Left ventricle myocardium inferior (tissue), 1 donor: ENCODE data around the gene C9orf72. TPM values are rescaled to one million over a fixed set of nuclear protein-coding genes. Genes with fewer than 3 reads are reported as not detected.

Source experiments
- DNase-seq: peaks from one replicate; pipeline ENCODE4 v3.0.0-alpha.2; 2020
- H3K27ac ChIP-seq: fragments of 200-600 bp; replicated peaks from 2 replicates; pipeline ENCODE4 v1.8.0; 2021
- H3K27me3 ChIP-seq: fragments of 200-600 bp; 2 replicates; pipeline ENCODE4 v1.8.0; 2021; ENCODE audit warnings: low read depth
- H3K36me3 ChIP-seq: fragments of 200-600 bp; 2 replicates; pipeline ENCODE4 v1.8.0; 2021
- H3K4me1 ChIP-seq: fragments of 200-600 bp; 2 replicates; pipeline ENCODE4 v1.8.0; 2021
- H3K4me3 ChIP-seq: fragments of 200-600 bp; 2 replicates; pipeline ENCODE4 v1.8.0; 2021; ENCODE audit warnings: mild to moderate bottlenecking, moderate library complexity
- H3K9me3 ChIP-seq: fragments of 200-600 bp; replicated peaks from 2 replicates; pipeline ENCODE4 v1.8.0; 2021
- CTCF ChIP-seq: fragments of 200-600 bp; IDR thresholded peaks from 2 replicates; pipeline ENCODE4 v1.8.0; 2021; ENCODE audit warnings: antibody characterized with exemption, mild to moderate bottlenecking, borderline replicate concordance
- intact Hi-C: fragments of 100-400 bp; cut with micrococcal nuclease; formaldehyde crosslinking; loops from one replicate; pipeline ENCODE4 v1.11.0; 2022
- total RNA-seq: library from RNA; stranded (reverse); fragmentation: NEBNext Ultra II Directional; extraction: Animal tissue kit (Norgen Biotek cat#: 25700); gene quantifications from one replicate; pipeline ENCODE4 v1.2.1, GENCODE V29; 2021
- donor health status: DM: no; HTN: yes; CAD: no; lungs with severe emphysema.

Gene C9orf72
- total RNA-seq, 1 donor from 2014 or later = 15.6 TPM

DNA sequence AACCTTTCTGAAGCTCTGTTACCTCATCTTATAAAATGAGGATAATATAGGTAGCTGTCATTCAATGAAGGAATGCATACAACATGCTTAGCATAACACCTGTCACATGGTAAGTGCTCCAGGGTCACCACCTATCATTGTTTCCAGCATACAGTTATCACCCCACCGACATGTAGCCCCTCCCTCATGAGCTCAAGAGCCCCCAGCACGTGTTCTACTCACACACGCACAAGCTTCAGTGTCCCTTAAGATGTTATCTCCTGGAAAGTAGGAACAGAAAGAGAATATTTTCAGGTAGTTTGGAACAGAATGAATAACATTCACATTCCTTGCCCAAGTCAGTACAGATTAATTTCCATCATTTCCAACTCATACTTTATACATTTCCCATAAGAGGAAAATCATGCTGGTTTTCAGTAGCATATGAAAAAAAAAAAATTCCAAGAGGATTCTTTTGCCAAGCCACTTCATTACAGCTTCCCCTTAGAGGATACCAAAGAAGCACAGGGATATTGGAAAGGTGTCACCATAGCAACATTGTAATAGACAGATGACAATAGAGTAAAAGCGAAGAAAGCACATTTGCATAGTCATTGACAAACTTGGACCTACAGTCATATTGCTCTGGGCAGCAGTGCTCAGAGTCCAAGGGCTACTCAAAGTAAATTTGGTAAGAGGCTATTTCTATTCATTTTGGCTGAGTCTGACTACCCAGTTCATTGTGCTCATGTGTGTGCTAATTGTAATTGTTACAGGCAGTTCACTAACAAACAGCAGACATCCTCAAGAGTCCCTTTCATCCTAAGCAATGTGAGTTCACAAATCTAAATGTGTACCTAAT, 42.1 kb downstream of the C9orf72 start:
- H3K4me1 ChIP-seq = peaks cover 50% of the 10 kb centered on the region
- TF ChIP-seq CTCF = no peak
- no peaks in the 10 kb centered on the region for H3K27me3 ChIP-seq
- DNase-seq = no peak
- no peaks in the 10 kb centered on the region for H3K9me3 ChIP-seq
- H3K36me3 ChIP-seq = peaks cover 3% of the 10 kb centered on the region
- intact Hi-C loops = loop anchor here (5.0 to 10.0 kb wide), 2 partner anchors 116 to 199 kb away; no protein-coding TSS in a partner anchor
- no peak overlapping the region for H3K4me3 ChIP-seq
- no peak overlapping the region for H3K27ac ChIP-seq

GRCh38 chr9:27529316-27530278, 43.7 kb downstream of the C9orf72 start, which contains the start of gene MOB3B:
MOB3B (minus strand) TSS chr9:27529814; CDS start chr9:27455550, 74,264 bp downstream.
- H3K36me3 ChIP-seq = no peaks in the 10 kb centered on the region
- intact Hi-C loops = loop anchor here (5.0 to 10.0 kb wide), 2 partner anchors 115 to 197 kb away; no protein-coding TSS in a partner anchor
- peak; percentile 96 for TF ChIP-seq CTCF
- DNase-seq = peak; percentile 86
- no peaks in the 10 kb centered on the region for H3K9me3 ChIP-seq
- peaks cover 50% of the 10 kb centered on the region for H3K4me1 ChIP-seq
- H3K4me3 ChIP-seq = peak within 1 kb of the TSS; percentile 89
- peak within 1 kb of the TSS; percentile 81 for H3K27ac ChIP-seq
- H3K27me3 ChIP-seq = no peaks in the 10 kb centered on the region

- no peaks in the 10 kb centered on the region for H3K9me3 ChIP-seq
- H3K4me1 ChIP-seq = peaks cover 43% of the 10 kb centered on the region
- peak; percentile 25 for DNase-seq
- no peak for TF ChIP-seq CTCF
- H3K36me3 ChIP-seq = no peaks in the 10 kb centered on the region
- H3K4me3 ChIP-seq = peak overlapping the region; percentile 89
- peak overlapping the region; percentile 81 for H3K27ac ChIP-seq
- intact Hi-C loops = no loop called here
- H3K27me3 ChIP-seq = no peaks in the 10 kb centered on the region
Measured at GRCh38 chr9:27528886-27529315, 44.4 kb downstream of the C9orf72 start.

DNA sequence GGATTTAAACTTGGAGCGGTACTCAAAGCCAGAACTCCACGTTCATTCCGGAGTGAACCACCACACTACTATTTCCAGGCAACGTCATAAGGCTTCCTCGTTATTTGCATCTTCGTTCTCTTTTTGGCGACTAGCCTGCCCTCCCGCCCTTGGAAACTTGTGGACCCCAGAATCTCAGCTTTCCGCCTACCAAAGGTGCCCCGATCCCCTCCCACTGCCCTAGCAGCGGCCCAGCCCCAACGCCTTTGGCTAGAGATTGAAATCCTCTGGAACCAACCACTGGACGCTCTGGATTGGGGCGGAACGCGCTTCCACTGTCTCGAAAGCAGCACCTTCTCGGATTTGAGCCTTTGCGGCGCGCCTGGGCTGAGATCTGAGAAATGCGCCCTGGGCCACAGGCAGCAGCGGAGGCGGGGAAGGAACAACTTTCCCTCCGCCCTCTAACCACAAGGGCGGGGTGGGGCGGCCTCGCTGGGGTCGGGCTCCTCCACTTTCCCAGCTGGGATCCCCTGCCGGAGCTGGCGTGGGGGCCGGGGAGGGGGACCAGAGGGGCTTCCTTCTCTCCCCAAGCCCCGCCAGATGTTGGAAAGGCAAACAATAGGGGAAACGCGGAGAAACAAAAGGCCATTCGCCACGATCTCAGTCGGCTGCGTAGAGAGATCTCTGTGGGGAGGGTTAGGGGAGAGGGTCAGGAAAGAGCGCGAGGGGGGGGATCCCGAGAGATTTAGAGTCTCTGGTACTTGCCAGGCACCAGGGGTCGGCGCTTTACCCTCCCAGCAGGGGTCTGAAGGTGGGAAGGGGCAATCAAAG, 45.0 kb downstream of the C9orf72 start:
- no peaks in the 10 kb centered on the region for H3K9me3 ChIP-seq
- TF ChIP-seq CTCF = no peak
- peaks cover 39% of the 10 kb centered on the region for H3K4me1 ChIP-seq
- no peaks in the 10 kb centered on the region for H3K27me3 ChIP-seq
- intact Hi-C loops = no loop called here
- no peaks in the 10 kb centered on the region for H3K36me3 ChIP-seq
- H3K4me3 ChIP-seq = peak overlapping the region; percentile 89
- peak; percentile 73 for DNase-seq
- peak overlapping the region; percentile 81 for H3K27ac ChIP-seq
